ENCODE results near the gene CNTNAP2. TPM values are rescaled to one million over a fixed set of nuclear protein-coding genes. Genes with fewer than 3 reads are reported as not detected.

Gene CNTNAP2
- total RNA-seq, 1 experiment from 2014 or later = 64.5 TPM

DNA sequence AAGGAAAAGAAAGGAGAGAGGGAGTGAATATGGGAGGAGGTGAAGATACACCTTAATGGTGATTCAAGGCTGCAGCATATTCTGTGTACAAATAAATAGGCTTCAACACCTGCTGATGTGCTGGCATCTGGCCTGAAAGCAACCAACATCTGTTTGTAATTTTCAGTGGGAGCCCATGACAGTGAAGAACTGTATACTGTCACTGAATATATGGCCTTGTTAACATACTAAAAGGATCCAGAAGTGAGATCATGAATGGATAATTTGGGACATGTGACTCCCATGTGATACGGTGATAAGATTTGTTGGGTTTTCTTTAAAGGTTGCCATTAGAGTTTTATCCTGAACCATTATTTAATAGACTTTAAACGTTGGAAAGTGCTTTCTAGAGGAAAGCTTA is 459.3 kb downstream of the CNTNAP2 start:
- no peak overlapping the region for H3K56ac ChIP-seq (ENCODE audit: insufficient read length, low read depth, low read length)
- no peaks in the 10 kb centered on the region for H3K9me3 ChIP-seq (ENCODE audit: control insufficient read depth, low read depth, low read length)
- H2BK15ac ChIP-seq (ENCODE audit: low read depth, low read length) = no peak overlapping the region
- no peak overlapping the region for H2AFZ ChIP-seq (ENCODE audit: low read length)
- no peaks in the 10 kb centered on the region for H3K4me1 ChIP-seq (ENCODE audit: insufficient read depth, low read length)
- no peak overlapping the region for H3K4me3 Mint-ChIP-seq
- no peak overlapping the region for H3K4ac ChIP-seq (ENCODE audit: low read depth, low read length)
- no peak overlapping the region for H4K5ac ChIP-seq (ENCODE audit: insufficient read length, low read depth, low read length)
- H3K79me1 ChIP-seq (ENCODE audit: insufficient read depth, low read depth, low read length, poor library complexity, severe bottlenecking) = no peaks in the 10 kb centered on the region
- H3K4me1 Mint-ChIP-seq = no peaks in the 10 kb centered on the region
- H3K36me3 Mint-ChIP-seq (ENCODE audit: insufficient read depth in 1 of 3, low read depth in 3 of 3) = no peaks in the 10 kb centered on the region
- no peak overlapping the region for H3K9ac ChIP-seq (ENCODE audit: extremely low read depth, insufficient read length, low read length)
- no peaks in the 10 kb centered on the region for H4K20me1 ChIP-seq (ENCODE audit: control insufficient read depth, insufficient read depth, insufficient read length)
- WGBS (ENCODE audit: extremely low coverage, insufficient read length, low lambda C conversion rate) = no CpG with 5 or more reads among the region's 2 CpGs
- no peaks in the 10 kb centered on the region for H3K27me3 Mint-ChIP-seq (ENCODE audit: low read depth)
- H2AK5ac ChIP-seq (ENCODE audit: insufficient read length, low read length) = no peak overlapping the region
- no peak overlapping the region for H2BK12ac ChIP-seq (ENCODE audit: insufficient read length, low read depth, low read length)
- H2BK20ac ChIP-seq (ENCODE audit: low read depth, low read length, poor library complexity, severe bottlenecking) = no peak overlapping the region
- TF ChIP-seq CTCF (conservative IDR thresholded peaks at IDR 0.05) = no peak
- no peaks in the 10 kb centered on the region for H3K27me3 ChIP-seq (ENCODE audit: insufficient read depth, low read length)
- no peak overlapping the region for H3K27ac Mint-ChIP-seq
- H3K9me3 Mint-ChIP-seq = no peaks in the 10 kb centered on the region
- H2BK120ac ChIP-seq (ENCODE audit: low read depth, low read length, poor library complexity, severe bottlenecking) = no peak overlapping the region
- H3T11ph ChIP-seq (ENCODE audit: low read length) = no peak overlapping the region
- H2BK5ac ChIP-seq (ENCODE audit: insufficient read length, low read length) = no peak overlapping the region
- H3K14ac ChIP-seq (ENCODE audit: insufficient read depth, low read length) = no peak overlapping the region
- H3K27ac ChIP-seq (ENCODE audit: insufficient read length, low read depth, low read length) = no peak overlapping the region
- H4K91ac ChIP-seq (ENCODE audit: insufficient read length, low read depth, low read length) = no peak overlapping the region
- no peak overlapping the region for H3K4me2 ChIP-seq (ENCODE audit: insufficient read depth, insufficient read length, low read length)
- H3K18ac ChIP-seq (ENCODE audit: insufficient read length, low read depth, low read length) = no peak overlapping the region
- H3K23me2 ChIP-seq (ENCODE audit: insufficient read length, low read depth, low read length, poor library complexity, severe bottlenecking) = no peaks in the 10 kb centered on the region
- DNase-seq = no peak
- no peaks in the 10 kb centered on the region for H3K79me2 ChIP-seq (ENCODE audit: insufficient read depth, low read length)
- no peak overlapping the region for H4K8ac ChIP-seq (replicated peaks; ENCODE audit: insufficient read length, low read depth, low read length)
- no peak overlapping the region for H3K23ac ChIP-seq (ENCODE audit: insufficient read length, low read depth, low read length)
